GM18907 (cell line): ENCODE results near the gene CCDC88C.
"Not testable (repeated sequence)": the region's sequence is repeated elsewhere in the genome, so short reads cannot be mapped to it uniquely, and the experiment has no call there.

ENCODE experiments used
- ATAC-seq: cut with Tn5 transposase; IDR thresholded peaks from one replicate; pipeline ENCODE4 v1.9.1; 2021; ENCODE audit warnings: mild to moderate bottlenecking, moderate library complexity; ENCODE audit not compliant: unreplicated experiment

CCDC88C gene, protein sequence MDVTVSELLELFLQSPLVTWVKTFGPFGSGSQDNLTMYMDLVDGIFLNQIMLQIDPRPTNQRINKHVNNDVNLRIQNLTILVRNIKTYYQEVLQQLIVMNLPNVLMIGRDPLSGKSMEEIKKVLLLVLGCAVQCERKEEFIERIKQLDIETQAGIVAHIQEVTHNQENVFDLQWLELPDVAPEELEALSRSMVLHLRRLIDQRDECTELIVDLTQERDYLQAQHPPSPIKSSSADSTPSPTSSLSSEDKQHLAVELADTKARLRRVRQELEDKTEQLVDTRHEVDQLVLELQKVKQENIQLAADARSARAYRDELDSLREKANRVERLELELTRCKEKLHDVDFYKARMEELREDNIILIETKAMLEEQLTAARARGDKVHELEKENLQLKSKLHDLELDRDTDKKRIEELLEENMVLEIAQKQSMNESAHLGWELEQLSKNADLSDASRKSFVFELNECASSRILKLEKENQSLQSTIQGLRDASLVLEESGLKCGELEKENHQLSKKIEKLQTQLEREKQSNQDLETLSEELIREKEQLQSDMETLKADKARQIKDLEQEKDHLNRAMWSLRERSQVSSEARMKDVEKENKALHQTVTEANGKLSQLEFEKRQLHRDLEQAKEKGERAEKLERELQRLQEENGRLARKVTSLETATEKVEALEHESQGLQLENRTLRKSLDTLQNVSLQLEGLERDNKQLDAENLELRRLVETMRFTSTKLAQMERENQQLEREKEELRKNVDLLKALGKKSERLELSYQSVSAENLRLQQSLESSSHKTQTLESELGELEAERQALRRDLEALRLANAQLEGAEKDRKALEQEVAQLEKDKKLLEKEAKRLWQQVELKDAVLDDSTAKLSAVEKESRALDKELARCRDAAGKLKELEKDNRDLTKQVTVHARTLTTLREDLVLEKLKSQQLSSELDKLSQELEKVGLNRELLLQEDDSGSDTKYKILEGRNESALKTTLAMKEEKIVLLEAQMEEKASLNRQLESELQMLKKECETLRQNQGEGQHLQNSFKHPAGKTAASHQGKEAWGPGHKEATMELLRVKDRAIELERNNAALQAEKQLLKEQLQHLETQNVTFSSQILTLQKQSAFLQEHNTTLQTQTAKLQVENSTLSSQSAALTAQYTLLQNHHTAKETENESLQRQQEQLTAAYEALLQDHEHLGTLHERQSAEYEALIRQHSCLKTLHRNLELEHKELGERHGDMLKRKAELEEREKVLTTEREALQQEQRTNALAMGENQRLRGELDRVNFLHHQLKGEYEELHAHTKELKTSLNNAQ (N-terminal part only)

GRCh38 chr14:91417120-91417982, at the start of gene CCDC88C:
CCDC88C (minus strand) TSS chr14:91417820; CDS start chr14:91417690, 130 bp downstream.
- ATAC-seq, result peak; percentile 51

DNA sequence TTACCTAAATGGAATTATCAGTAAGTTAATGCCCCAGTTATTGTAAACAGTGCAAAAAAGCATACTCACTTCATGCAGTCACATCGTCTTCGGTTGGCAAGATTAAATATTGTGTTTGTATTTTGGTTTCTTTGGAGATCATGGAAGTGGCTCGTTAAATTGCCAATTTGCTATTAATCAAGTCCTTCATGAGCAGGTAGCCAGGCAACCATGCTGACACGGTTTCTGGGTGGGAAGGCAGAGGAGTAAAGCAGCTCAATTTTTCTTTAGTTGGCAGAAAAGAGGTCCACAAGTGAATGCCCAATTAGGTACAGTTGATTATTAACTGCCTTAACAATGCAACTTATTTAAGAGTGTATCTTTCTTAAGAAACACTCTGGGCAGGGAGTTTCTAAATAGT, 48.6 kb upstream of the CCDC88C start:
- ATAC-seq, result no peak

- ATAC-seq, result no peak
Measured at GRCh38 chr14:91464615-91465205, 47.1 kb upstream of the CCDC88C start.

DNA sequence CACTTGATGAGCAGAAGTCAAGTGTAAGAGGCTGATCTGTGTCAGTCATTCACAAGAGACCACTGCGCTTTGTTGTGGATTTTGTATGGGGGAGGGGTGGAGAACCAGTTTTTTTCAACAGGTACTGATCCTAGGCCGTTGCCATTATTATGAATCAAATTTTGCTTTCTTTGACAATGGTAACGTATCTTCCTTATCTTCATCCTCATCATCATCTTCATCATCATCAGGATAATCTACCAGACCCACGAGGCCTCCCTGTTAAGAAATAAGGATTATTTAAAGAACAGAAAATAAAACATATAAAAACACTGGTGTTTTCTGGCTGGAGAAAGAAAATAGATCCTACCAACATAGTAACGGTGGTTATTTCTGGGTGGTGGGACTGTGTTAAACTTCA, 41.0 kb upstream of the CCDC88C start:
- ATAC-seq, result no peak

DNA sequence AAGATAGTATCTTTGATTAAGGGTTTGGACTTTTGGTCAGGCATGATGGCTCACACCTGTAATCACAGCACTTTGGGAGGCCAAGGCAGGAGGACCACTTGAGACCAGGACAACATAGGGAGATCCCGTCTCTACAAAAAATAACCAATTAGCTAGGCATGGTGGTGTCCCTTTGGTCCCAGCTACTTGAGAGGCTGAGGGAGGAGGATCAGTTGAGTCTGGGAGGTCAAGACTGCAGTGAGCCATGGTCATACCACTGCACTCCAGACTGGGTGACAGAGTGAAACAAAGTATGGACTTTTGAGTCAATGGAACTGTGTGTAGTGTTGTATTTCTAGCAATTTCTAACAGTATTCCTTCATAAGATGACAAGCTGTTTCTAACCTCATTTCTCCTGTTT, 38.7 kb upstream of the CCDC88C start:
- no peak for ATAC-seq

GRCh38 chr14:91454580-91454979, 37.0 kb upstream of the CCDC88C start:
- no peak for ATAC-seq

GRCh38 chr14:91454155-91454554, 36.5 kb upstream of the CCDC88C start:
- no peak for ATAC-seq

GRCh38 chr14:91453744-91454143, 36.1 kb upstream of the CCDC88C start:
- ATAC-seq, result no peak

GRCh38 chr14:91444335-91445020, 26.9 kb upstream of the CCDC88C start:
- no peak for ATAC-seq

- ATAC-seq, result no peak
Measured at GRCh38 chr14:91439345-91439744, 21.7 kb upstream of the CCDC88C start.

DNA sequence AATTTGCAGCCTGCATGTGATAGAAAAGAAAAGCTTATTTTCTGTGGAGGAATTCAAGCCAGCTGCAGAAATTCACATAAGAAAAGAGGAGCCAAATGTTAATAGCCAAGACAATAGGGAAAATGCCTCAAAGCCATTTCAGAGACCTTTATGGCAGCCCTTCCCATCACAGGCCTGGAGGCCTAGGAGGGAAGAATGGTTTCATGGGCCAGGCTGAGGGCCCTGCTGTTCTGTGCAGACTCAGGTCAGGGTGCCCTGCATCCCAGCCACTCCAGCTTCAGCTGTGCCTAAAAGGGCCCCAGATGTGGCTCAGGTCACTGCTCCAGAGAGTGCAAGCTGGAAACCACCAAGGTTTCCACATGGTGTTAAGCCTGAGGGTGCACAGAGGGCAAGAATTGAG, 21.2 kb upstream of the CCDC88C start:
- ATAC-seq, result no peak

GRCh38 chr14:91436266-91436665, 18.6 kb upstream of the CCDC88C start:
- not testable (repeated sequence) for ATAC-seq

GRCh38 chr14:91429385-91429784, 11.8 kb upstream of the CCDC88C start:
- no peak for ATAC-seq

DNA sequence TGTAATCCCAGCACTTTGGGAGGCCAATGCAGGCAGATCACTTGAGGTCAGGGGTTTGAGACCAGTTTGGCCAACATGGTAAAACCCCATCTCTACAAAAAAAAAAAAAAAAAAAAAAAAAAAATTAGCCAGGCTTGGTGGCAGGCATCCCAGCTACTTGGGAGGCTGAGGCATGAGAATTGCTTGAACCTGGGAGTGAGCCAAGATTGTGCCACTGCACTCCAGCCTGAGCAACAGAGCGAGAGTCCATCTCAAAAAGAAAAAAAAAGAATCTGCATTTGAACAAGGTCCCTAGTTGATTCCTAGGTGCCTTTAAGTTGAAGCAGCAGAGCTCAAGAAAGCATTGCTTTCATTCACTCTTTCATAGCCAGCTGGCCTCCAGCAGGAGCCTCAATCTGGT, 11.3 kb upstream of the CCDC88C start:
- not testable (repeated sequence) for ATAC-seq

GRCh38 chr14:91425531-91425944, 7.9 kb upstream of the CCDC88C start:
- not testable (repeated sequence) for ATAC-seq

- no peak for ATAC-seq
Measured at GRCh38 chr14:91424813-91425530, 7.4 kb upstream of the CCDC88C start.

- ATAC-seq, result no peak
Measured at GRCh38 chr14:91420686-91421085, 3.1 kb upstream of the CCDC88C start.

DNA sequence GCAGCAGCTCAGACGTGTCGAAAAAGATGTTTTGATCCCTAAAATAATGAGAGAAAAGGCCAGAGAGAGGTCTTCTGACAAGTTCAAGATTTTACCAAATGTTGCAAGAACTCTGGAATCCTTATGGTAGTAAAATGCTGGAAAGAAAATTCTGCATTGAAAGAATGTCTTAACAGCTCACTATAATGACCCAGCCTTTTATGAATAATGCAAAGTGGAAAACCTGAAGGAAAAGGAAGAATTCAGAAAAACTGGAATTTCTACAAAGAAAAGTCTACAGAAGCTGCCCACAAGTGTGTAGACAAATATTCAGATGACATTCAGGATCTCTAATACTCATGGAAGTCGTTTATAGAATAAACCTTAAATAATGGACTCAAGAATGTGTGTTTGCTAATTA, 1.8 kb upstream of the CCDC88C start:
- no peak for ATAC-seq

DNA sequence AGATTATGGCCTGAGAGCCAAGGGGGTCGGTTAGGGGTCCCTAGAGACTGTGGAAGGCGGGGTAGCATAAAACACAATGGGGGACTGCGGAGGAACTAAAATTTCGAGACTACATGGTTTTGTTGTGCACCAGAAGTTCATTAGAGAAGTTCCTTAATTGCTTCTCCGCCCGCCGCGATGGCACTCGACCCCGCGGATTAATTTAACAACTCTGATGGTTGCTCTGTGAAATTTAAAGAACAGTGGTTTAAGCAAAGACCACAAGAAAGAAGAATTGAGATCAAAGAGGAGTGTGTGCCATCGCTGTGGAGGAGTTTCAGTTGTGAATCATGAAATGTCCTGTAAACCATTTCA, 1.4 kb upstream of the CCDC88C start:
- no peak for ATAC-seq
